LNCAP (cell line): ENCODE data around the gene KIF1A.

ENCODE experiments used
- CTCF ChIP-seq: fragments of 450-650 bp; IDR thresholded peaks from 2 replicates; pipeline ENCODE4 v1.5.1; 2017; ENCODE audit warnings: mild to moderate bottlenecking

KIF1A gene

GRCh38 chr2:240806459-240806858, 13.6 kb downstream of the KIF1A start:
- no peak for TF ChIP-seq CTCF

GRCh38 chr2:240806006-240806405, 14.0 kb downstream of the KIF1A start:
- TF ChIP-seq CTCF: no peak

- TF ChIP-seq CTCF: no peak
Observed at GRCh38 chr2:240803191-240803590, 16.8 kb downstream of the KIF1A start.

GRCh38 chr2:240799033-240799820, 20.8 kb downstream of the KIF1A start:
- TF ChIP-seq CTCF: no peak

- TF ChIP-seq CTCF: no peak
Observed at GRCh38 chr2:240798327-240798905, 21.6 kb downstream of the KIF1A start.

GRCh38 chr2:240797914-240798313, 22.1 kb downstream of the KIF1A start:
- TF ChIP-seq CTCF: no peak

GRCh38 chr2:240797500-240797895, 22.5 kb downstream of the KIF1A start:
- no peak for TF ChIP-seq CTCF
